Fibroblast of gingiva (primary cell): Measurements from ENCODE around the gene CEACAM20.
"Not testable (repeated sequence)": the region's sequence is repeated elsewhere in the genome, so short reads cannot be mapped to it uniquely, and the experiment has no call there.

Experiments used
- DNase-seq: peaks from one replicate; pipeline ENCODE4 v3.0.0-alpha.2; 2011; ENCODE audit warnings: low read depth

Gene CEACAM20

DNA sequence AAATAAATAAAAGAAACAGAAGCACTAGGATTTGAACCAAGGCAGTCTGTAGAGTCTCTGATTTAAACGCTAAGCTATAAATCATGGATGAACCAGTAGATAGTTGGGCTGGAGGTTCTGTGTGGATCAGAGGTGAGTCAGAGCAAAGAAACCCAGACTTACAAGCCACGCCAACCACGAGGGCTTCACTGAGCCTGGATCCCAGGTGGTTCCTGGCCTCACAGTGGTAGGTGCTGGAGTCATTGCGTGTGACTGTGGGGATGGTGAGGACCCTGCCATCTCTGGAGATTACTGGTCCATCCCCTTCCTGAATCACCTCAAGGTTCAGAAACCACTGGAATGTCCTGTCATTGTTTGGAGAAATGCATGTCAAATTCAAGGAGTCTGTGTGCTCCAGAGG is 19.3 kb upstream of the CEACAM20 start:
- DNase-seq: no peak

DNA sequence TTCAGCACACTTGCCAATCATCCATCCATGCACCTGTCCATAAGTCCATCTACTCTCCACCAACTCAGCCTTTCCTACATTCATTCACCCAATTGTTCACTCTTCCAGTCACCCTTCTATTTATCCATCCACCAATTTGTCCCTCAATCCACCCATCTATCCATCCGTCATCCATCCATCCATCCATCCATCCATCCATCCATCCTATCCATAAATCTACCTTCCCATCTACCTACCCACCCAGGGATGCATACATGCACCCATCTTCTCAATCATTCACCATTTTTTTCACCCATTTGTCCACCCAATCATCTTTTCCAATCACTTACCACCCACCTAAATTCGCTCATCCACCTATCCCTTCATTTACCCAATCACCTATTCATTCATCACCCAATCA is 14.6 kb upstream of the CEACAM20 start:
- no peak for DNase-seq

DNA sequence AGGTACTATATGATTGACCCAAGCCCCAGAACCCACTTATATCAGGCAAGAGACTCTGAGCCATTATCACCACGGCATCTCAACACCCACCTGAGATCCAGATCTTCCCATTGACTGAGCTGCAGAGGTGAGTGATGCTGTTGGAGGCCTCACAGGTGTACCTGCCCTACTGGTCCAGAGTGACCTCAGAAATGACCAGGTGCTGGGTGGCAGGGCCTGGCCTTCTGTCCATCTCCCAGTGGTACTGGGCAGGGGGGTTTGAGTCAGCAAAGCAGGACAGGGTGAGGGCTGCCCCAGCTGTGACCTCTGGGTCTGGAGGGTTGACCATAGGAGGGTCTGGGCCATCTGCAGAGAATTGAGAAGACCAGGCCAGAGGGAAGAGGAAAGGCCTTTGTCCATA is 13.2 kb upstream of the CEACAM20 start:
- DNase-seq: no peak

DNA sequence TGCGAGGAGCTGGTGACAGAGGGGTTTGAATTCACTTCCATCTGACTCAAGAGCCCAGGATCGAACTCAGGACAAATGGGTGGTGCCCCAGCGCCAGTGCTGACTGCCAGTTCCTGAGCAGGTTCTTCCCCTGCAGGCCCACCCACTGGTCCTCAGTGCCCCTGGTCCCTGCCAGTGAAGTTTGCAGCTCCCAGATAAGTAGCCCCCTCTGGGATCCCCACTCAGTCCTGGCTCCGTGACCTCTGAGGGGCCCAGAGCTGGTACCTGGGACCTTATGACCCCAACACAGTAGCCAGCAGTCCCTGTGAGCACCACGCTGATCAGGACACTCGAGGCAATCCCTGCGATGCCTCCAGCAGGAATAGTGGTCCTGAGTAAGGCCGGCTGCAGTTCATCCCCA is 11.3 kb upstream of the CEACAM20 start:
- no peak for DNase-seq

DNA sequence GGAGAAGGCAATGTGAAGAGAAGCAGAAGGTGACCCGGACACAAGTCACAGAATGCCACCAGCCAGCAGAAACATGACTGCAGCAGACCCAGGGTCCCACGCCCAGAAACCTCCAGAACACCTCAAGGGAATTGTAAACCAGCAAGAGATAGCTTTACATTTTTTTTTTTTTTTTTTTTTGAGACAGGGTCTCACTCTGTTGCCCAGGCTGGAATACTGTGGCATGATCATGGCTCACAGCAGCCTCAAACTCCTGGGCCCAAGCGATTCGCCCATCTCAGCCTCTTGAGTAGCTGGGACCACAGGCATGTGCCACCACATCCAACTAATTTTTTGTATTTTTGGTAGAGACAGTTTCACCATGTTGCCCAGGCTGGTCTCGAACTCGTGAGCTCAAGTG is 10.5 kb upstream of the CEACAM20 start:
- DNase-seq: no peak

DNA sequence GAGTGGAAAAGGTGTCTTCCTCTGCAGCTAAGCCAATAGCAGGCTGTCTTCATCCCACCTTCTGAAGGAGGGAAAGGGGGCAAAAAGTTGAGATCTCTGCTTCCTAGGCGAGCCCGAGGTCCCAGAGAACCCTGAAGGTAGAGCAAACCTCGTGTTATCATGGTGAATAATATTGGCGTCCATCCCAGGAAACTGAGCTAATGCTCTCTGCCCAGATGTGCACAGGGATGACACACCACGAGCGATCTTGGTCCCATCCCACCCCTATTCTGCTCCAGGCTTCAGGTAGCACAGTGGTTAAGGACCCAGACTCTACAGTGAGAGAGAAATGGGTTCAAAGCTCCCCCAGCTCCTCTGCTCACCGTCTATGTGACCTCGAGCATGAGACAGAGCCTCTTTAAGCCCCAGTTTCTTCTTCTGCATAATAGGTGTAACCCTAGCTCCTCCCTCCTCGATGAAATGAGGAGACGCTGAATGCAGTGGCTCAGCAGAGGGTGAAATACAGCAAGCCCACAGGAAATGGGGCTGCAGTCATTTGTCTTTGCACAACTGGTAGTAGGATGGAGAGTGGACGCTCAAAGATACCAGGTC is 9.9 kb upstream of the CEACAM20 start:
- DNase-seq: no peak

DNA sequence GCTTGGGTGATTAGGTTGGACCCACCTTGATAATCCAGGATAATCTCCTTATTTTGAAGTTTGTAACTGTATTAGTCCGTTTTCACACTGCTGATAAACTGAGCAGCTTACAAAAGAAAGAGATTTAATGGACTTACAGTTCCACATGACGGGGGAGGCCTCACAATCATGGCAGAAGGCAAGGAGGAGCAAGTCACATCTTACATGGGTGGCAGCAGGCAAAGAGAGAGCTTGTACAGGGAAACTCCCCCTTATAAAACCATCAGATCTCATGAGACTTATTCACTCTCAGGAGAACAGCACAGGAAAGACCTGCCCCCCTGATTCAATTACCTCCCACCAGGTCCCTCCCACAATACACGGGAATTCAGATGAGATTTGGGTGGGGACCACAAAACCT is 5.9 kb upstream of the CEACAM20 start:
- not testable (repeated sequence) for DNase-seq

DNA sequence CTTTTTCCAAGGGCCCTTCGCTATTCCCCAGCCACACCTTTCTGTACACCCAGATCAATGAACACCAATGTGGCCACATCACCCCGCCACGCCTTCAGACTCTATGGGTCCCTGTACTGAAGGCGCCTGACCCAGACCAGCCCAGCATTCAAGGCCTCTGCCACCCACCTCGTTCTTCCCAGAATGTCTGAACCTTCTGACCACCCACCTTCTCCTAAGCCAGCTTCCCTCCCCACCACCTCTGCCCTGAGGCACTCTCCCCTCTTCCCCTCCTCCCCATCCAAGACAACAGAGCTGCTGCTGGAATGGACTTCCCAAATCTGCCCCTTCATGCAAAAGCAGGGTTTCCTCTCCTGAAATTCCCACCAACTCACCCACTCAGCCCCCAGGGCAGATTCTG is 3.3 kb upstream of the CEACAM20 start:
- no peak for DNase-seq

DNA sequence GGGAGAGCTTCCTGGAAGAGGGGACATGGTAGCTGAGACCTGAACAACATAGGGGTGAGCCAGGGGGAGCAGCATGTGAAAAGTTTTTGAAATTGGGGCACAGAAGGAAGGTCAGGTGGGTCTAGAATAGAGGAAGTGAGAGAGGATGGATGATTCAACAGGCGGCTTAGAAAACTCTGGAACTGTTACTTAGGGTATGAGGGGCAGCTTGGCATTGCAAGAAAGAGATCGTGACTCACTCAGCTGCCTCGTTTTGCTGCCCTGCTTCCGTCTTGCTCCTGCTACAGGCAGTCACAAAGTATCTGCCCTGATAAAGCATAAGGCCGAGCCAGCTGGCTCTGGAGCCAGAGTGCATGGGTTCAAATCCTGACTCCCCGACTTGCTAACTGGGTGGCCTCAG is 1.3 kb upstream of the CEACAM20 start:
- DNase-seq: no peak

DNA sequence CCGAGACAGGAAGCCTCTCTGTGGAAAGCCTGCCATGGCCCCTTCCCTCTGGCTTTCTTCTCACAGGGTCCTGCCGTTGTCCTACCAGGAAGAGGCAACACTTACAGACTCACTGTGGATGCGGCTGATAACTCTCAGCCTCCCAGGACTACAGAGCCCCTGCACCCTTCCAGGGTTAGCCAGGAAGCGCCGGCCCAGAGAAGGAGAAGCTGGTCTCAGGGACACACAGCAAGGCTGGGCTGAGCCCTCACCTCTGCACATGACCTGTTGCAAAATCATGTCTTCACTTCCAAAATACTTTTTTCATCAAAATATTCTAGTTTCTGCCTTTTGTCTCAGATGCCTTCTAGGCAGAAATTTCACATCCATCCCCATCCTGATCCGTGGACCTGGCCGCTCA is 1.9 kb downstream of the CEACAM20 start:
- DNase-seq: no peak

DNA sequence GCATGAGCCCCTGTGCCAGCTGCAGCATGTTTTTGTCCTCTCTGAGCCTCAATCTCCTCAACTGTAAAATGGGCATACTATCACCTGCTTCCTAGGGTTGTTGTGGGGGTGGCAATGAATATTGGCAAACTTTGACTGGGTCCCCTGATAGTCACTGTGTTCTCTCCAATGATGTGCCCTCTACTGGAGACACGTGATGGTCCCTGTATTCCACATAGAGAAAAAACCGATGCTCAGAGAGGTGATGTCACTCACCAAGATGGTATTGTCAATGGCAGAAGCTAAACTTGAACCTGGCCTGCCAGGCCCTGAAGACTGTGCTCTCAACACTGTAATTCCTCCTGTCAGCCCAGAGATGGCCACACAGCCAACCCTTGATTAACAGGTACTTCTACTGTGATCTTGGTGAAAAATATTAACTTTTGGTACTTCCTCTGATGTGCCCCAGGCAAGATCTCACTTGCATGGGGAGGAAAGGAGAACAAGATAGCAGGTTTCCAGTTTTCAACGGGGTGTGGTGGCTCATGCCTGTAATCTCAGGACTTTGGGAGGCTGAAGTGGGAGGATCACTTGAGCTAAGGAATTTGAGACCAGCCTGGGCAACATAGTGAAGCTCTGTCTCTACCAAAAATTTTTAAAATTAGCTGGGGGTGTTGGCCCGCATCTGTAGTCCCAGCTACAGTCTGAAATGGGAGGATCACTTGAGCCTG is 3.6 kb downstream of the CEACAM20 start:
- DNase-seq: no peak

DNA sequence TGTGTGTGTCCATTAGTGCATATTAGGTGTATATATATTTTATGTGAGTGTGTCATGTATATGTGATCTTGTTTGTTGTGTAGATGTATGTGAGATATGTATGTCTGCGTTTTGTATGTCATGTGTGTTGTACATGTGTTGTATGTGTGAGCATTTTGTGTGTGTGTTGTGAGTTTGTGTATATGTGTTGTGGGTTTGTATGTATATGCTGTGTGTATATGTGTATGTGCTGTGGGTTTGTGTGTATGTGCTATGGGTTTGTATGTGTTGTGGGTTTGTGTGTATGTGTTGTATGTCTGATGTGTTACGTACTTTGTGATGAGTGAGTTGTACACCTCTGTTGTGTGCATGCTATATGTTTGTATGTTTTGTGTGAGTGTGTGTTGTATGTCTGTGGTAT is 8.1 kb downstream of the CEACAM20 start:
- DNase-seq: no peak

DNA sequence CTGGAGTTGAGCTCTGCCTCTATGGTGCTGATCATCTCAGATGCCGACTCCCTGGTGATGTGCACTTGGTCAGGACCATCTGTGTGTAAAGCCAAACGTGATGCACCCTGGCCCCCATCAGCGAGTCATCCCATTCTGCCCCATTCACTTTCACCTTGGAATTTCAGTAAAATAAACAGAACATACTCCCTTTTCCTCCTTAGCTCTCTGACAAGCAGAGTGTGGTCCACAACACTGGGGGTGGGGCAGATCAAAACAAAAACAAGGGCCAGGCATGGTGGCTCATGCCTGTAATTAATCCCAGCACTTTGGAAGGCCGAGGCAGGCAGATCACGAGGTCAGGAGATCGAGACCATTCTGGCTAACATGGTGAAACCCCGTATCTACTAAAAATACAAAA is 12.3 kb downstream of the CEACAM20 start:
- no peak for DNase-seq

DNA sequence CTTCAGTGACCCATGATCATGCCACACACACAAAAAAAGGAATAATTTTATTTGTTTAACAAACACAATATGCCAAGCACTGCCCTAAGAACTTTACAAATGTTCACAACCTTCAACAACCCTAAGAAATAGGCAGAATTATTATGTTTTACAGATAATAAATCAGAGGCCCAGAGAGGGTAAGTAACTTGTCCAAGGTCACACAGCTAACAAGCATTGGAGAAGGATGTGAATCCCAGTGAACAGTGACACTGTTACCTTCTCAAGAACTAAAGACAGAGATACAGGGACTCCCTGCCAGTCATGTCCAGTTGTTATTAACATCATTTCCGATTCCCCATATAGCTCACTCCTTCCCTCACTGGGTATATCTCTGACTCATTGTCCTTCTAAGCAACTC is 13.6 kb downstream of the CEACAM20 start:
- no peak for DNase-seq

DNA sequence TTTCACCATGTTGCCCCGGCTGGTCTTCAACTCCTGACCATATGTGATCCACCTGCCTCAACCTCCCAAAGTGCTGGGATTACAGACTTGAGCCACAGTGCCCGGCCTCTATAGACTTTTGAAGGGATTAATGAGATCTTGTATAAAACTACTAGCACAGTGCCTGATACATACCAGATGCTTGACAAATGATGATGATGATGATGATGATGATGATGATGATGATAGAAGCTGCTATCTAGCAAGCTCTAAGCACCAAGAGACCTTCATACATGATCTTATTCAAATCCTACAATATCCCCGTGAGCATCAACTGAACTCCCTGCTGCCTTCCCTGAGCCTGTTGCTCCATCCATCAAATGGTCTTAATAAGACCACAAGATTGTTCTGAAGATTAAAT is 14.4 kb downstream of the CEACAM20 start:
- DNase-seq: no peak

DNA sequence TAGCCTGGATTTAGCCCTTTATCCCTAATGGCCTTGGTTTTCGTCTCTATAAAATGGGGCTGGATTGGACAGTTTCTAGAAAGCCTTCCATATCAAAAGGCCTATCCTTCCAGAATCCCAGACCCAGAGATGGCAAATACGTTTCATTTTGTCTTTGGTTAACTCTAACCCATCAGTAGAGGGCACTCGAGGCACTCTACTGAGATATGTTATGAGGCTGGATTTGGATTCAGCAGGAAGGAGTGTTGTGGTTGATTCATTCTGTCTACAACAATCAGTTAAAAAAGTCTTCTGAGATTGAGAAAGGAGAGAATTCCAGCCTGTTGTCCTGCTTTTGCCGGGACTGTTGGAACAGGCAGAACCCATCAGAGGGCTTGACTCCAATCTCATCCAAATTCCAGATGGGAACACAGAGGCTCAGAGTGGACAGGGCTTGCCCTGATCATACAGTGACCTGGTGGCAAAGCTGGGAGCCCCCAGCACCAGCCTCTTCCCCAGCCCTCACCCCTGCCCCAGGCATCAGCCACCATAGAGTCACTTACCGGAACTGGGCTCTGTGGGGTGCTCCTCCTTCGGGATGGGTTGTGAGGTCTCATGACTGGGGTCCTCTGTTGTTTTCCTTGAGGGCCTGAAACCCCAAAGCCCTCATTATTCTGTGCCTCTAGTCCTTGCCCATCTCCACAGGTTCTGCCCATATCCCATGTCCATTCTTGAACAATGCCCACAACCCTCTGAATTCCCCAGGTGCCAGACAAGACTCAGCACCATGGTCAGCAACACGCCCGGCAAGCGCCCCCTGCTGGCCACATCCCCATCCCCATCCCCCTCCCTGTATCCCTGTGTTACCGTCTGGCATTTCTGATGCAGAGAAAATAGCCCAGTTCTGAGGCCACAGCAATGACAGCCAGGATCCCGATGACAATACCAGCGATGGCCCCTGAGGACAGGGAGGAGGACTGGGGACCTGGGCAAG is 16.9 kb downstream of the CEACAM20 start:
- no peak for DNase-seq

DNA sequence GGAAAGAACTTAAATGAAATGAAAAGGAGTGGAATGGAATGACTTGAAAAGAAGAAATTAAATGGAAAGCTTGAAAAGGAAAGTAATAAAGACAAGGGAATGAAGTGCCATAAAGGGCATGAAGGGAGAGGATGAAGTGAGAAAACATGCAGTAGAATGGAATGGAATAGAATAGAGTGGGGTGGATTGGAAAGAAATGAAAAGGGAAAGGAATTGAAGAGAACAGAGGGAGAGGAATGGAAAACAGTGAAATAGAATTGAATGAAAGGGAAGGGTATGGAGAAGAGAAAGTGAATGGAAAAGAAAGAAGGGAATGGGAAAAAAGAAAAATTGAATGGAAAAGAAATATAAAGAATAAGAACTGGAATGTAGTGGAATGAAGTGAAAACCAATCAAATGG is 20.0 kb downstream of the CEACAM20 start:
- no peak for DNase-seq

DNA sequence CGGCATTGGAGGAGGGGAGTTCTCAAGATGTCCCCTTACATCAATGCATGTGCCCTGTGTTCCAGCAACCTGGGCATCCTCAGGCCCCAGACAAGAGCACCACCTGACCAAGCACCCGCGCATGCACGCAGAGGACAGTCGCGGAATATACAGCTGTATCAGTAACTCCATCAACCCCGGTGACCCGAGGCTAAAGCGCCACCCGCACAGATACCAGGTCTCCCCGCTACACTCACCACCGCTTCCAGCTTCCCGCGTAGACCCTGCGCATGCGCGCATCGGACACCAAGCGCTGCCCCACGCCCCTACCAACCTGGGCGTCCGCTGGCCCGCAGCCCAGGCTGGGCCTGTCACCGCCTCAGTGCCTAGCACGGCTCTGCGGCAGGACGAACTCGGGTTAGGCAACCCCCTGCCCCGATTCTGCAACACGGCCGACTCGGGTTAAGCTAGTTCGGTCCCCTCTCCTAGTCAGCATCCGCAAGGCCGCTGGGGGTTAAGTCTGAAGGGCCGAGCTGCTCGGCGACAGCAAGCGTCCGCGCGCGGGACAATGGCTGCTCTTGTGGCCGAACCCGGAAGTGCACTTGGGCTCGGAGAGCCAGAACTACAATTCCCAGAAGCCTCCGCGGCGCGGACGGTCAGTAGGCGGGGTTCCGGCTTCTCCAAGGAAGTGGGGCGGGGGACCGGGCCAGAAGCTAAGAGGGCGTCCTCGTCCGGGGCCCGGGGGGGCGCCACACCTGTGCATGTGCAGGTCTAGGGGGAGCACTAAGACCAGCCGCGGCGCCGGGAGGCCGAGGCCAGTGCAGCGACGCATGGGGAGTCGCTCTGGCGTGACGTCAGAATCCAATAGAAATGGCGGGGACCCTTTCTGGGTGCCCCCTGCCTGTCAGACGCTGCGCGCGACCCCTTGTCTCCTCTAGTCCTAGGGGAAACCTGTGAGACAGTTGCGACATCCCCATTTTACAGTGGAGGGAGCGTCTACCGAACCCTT is 29.2 kb downstream of the CEACAM20 start, which contains the start of gene ZNF180:
Gene ZNF180 (minus strand): TSS at position 561 of the 988 bp plus-strand sequence. CDS start 3,188 bp downstream, outside the sequence.
- peak; percentile 92 for DNase-seq

DNA sequence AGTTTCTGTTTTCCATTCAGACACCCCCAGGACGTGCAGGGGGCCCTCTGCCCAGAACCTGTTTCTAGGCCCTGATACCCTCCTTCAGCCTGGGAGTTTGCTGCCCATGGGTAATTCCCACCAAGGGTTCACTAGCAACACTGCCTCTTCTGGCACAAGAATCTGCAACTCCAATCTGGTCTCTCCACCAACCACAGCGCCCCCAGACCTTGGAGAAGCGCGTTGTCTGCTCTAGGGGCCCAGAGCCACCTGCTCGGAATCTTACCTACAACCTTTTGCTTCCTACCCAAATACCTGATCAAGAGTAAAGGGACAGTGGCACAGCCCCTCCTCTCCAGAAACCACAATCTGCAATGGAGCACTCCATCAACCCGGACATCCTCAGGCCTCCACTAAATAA is 29.9 kb downstream of the CEACAM20 start:
- DNase-seq: no peak

DNA sequence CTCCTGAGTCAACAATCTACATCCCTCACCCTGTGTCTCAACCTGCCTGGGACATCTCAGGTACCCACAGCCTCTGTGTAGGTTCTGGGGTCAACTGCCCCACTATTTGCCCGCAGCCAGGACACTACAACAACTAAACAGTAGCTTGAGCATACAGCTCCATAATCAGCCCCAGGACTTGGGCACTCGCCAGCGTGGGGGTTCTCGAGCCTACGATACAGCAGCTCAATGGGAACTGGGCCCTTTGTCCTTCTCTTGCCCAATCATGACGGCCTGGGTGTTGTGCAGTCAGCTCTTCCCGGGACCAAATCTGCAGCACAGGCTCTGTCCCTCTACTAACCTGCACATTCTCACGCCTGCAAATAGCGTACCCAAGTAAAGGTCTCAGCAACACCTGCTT is 30.5 kb downstream of the CEACAM20 start:
- no peak for DNase-seq

DNA sequence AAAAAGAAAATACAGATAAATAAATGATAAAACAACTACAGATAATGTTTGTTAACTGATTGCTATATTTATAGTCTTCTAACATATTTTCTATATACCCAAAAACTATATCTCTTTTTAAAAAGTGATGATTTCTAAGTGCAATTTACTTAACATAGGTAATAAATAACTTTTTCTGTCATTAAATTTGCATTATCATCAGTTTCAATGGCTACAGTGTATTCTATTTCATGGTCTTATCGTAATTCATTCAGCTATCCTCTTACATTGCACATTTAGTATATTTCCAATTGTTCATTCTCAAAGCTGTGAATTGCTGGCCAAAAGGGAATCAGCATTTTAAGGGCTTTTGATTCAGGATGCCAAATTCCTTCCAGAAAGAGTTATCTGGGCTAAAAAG is 32.8 kb downstream of the CEACAM20 start:
- no peak for DNase-seq
